ENCODE results near the gene IGSF22.

GRCh38 chr11:18669219-18669596, 56.8 kb downstream of the IGSF22 start:
- no peak for TF ChIP-seq MAZ (IDR thresholded peaks at IDR 0.05; ENCODE audit: borderline replicate concordance, low read depth, low read length)
- TF ChIP-seq MAZ (CRISPR knock-in tag; IDR thresholded peaks at IDR 0.05; ENCODE audit: low read depth) = no peak
- TF ChIP-seq TOPORS (CRISPR knock-in tag; IDR thresholded peaks at IDR 0.05) = no peak
- TF ChIP-seq NFYB (CRISPR knock-in tag; IDR thresholded peaks at IDR 0.05) = no peak
- TF ChIP-seq CTCF (CRISPR knock-in tag; IDR thresholded peaks at IDR 0.05) = no peak
- TF ChIP-seq RXRA (CRISPR knock-in tag; IDR thresholded peaks at IDR 0.05) = no peak
- TF ChIP-seq HMGA1 (CRISPR knock-in tag; conservative IDR thresholded peaks at IDR 0.05) = no peak

All from HepG2 (cell line).